AG10803 (cell line): ENCODE measurements around the gene SPAG7.

Source experiments
- DNase-seq: peaks from one replicate; pipeline ENCODE4 v3.0.0; 2010; ENCODE audit warnings: low read depth
- H3K4me3 ChIP-seq: 2 replicates; pipeline ENCODE4 v1.5.1; 2011; ENCODE audit warnings: mild to moderate bottlenecking, low read length, control low read depth
- TF ChIP-seq, protein P1 (sequence below): conservative IDR thresholded peaks from 2 replicates; pipeline ENCODE4 v1.5.1; 2011; ENCODE audit warnings: mild to moderate bottlenecking, low read length, control low read depth, inconsistent platforms

SPAG7 gene

DNA sequence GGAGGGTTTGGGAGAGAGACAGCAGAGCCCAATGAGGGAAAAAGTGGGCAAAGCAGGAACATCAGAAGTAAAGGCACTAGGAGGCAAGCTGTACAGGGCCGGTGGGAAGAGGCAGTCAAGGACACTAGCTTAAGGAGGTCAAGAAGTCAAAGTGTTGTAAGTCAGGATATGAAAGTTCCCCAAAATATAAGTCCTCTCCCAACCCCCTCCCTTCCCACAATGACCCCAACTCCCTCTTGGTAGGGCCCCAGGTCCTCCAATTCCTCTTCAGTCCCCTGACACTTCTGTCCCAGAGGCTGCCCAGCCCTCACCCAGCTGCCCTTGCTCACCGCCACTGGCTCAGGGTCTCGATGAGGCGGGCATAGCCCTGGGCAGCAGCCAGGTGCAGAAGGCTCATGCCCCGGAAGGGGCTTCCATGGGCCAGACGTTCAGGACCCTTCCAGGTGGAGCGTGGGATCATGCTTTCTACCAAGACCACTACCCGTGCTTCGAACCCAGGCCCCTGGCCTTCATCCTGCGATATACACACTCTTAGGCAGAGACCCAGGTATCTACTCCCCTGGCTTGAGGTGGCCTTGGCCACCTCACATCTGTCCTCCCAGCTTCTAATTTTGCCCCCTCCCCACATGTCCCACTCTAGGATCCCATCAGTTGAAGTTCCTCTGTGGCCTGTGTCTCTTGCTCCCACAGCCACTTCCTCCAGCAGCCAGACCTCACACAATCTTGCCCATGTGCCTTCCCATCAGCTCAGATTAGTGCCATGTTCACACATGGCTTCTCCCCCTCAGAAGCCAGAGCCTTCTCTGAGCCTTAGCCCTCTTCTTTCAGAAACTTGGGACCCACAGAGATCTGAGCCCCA is 5.9 kb upstream of the SPAG7 start:
- H3K4me3 ChIP-seq = no peak overlapping the region
- TF ChIP-seq, protein P1, sequence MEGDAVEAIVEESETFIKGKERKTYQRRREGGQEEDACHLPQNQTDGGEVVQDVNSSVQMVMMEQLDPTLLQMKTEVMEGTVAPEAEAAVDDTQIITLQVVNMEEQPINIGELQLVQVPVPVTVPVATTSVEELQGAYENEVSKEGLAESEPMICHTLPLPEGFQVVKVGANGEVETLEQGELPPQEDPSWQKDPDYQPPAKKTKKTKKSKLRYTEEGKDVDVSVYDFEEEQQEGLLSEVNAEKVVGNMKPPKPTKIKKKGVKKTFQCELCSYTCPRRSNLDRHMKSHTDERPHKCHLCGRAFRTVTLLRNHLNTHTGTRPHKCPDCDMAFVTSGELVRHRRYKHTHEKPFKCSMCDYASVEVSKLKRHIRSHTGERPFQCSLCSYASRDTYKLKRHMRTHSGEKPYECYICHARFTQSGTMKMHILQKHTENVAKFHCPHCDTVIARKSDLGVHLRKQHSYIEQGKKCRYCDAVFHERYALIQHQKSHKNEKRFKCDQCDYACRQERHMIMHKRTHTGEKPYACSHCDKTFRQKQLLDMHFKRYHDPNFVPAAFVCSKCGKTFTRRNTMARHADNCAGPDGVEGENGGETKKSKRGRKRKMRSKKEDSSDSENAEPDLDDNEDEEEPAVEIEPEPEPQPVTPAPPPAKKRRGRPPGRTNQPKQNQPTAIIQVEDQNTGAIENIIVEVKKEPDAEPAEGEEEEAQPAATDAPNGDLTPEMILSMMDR = no peak
- DNase-seq = no peak

DNA sequence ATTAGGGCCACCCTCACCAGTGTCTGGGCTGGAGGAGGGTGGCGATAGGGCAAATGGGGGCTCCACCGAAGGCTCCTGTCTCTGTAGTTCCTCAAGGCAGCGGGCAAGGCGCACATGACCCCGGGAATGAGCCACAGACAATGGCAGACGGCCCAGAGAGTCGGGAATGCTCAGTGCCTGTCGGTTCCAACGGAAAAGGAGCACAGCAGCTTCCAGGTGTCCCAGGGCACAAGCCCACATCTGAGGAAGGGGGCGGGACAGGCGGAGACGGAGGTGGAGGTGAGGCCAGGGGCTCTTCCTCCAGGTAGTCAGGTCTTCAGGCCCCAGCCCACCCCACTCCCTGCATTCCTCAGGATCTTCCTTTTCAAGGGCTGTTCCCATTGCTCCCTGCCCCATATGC is 5.1 kb upstream of the SPAG7 start:
- no peak for DNase-seq
- H3K4me3 ChIP-seq = no peak overlapping the region
- TF ChIP-seq, protein P1 = no peak

DNA sequence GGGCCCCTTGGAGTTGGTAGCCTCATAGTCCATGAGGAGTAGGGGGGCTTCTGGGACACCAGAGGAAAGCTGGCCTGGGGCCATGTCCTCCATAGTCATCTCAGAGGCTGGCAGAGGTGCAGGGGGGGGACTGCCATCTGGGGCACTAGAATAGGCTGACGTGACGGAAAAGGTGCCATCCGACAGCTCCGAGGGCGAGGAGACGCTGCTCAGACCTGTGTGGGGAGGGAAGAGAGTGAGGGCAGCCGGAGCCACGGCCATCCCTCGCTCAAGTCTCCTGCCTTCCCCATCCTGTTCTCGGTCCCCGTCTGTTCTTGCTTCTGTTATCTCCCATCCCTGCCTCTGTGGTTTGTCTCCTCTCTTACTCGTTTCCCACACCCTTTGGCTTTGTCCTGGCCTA is 4.7 kb upstream of the SPAG7 start:
- H3K4me3 ChIP-seq = no peak overlapping the region
- no peak for DNase-seq

DNA sequence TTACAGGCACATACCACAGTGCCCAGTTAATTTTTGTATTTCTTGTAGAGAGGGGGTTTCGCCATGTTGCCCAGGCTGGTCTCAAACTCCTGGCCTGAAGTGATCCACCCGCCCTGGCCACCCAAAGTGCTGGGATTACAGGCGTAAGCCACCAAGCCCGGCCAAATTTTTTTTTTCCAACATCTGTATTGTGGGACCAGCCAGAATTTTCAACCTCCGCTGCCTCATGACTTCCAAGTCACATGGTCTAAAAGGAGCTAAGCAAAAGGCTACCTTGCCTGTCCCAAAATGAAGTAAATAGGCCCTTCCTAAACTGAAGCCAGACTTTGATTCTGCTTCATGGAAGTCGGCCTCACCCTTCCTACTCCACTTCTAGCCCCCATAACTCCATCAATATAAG is 4.2 kb upstream of the SPAG7 start:
- H3K4me3 ChIP-seq = no peak overlapping the region
- no peak for DNase-seq
- TF ChIP-seq, protein P1 = no peak

More for the DNA sequence above, 4.7 kb upstream of the SPAG7 start:
- TF ChIP-seq, protein P1 = no peak

DNA sequence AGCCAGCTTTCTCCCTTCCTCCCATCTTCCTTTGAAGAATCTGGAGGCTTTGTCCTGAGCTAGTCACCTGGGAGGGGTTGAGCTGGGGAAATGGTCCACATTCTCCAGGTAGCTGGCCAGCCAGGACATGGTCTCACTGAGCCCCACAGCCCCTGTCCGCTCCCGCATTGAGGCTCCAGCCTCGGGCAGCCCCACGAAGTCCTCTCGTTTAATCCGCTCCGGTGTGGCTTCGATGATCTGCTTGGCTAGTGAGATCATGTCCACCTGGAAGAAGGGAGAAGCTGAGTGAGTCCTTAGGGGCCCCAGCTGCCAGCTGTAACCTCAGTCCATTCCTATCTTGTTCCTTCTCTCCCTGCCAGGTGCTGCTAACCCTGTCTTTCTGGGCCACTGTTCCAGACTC is 2.7 kb upstream of the SPAG7 start:
- TF ChIP-seq, protein P1 = no peak
- DNase-seq = no peak
- H3K4me3 ChIP-seq = no peak overlapping the region

DNA sequence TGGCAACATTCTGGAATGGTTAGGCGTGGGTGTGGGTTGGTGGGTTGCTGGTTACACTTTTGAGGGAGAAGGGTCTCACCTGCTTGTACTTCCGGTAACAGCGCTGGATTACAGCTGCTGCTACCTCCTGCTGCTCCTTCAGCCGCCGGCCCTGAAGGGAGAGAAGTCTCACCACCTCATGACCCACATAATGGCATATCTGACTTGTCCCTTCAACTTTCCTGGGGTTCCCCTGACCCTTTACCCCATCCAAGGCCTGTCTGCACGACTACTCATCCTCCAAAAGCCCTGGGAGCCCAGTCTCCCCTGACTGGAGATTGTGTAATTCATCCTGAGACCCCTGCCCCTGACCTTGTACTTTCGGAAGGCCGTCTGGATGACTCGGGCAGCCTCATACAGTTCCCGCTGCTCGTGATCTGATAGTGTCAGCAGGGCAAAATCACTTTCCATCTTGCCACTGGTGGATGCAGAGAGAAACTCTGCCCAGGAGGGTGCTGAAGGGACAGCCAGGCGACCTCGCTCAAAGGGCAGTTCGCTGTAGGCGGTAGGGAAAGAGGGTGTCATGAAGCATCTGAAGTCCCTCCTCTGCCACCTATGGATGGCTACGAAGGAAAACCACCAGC is 2.0 kb upstream of the SPAG7 start:
- no peak for DNase-seq
- TF ChIP-seq, protein P1 = no peak
- peak overlapping the region; percentile 69 for H3K4me3 ChIP-seq
